HG02885 (cell line): ENCODE results near the gene BST1.
A peak's percentile ranks its signal among the peaks of the same experiment; 100 is the strongest.

ENCODE experiments used
- ATAC-seq: cut with Tn5 transposase; IDR thresholded peaks from one replicate; pipeline ENCODE4 v1.9.1; 2021; ENCODE audit warnings: mild to moderate bottlenecking; ENCODE audit not compliant: unreplicated experiment, poor library complexity

Gene BST1

DNA sequence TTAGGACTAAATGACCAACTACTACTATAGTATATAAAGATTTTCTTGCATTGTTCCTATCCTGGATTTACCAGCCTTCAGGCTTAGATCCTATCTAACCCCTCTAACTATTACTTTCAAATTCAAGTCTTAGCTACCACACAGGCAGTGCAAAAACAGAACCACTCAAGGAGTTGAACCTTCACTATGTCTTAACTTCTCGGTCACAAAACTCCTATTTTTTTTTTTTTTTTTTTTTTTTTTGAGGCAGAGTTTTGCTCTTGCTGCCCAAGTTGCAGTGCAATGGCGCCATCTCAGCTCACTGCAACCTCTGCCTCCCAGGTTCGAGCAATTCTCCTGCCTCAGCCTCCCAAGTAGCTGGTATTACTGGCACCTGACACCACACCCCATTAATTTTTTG, 27.5 kb upstream of the BST1 start:
- ATAC-seq = no peak

DNA sequence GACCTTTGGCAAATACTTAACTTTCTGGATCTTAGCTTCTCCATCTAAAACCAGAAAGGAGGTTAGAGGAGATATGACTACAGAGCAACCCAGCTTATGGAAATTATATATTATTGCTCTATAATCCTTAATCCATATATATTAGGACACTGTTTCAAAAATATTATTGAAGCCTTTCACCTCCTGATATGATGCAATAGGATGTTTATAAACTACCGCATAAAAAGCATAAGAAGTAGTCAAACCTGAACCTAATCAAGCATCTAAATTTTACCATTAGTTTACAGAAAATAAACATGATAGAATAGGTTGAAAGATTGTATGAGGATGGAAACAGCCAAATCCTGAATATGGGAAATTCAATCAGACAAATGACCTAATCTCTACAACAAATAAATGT, 26.8 kb upstream of the BST1 start:
- ATAC-seq = no peak

DNA sequence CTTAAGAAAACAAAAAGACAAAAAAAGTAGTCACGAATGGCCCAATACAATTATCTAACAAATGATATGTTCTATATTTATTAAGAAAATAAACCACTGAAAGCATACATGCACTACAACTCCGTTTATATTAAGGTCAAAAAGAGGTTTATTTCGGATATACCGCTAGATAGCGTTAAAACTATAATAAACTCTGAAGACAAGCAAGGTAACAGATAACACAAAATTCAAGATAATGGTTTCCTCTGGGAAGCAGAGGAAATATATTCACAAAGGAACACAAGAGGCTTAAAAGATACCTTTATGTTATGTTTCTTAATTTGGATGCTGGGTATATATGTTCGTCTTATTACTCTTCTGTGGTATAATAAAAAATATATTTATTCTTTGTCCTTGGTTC, 26.0 kb upstream of the BST1 start:
- ATAC-seq = no peak

DNA sequence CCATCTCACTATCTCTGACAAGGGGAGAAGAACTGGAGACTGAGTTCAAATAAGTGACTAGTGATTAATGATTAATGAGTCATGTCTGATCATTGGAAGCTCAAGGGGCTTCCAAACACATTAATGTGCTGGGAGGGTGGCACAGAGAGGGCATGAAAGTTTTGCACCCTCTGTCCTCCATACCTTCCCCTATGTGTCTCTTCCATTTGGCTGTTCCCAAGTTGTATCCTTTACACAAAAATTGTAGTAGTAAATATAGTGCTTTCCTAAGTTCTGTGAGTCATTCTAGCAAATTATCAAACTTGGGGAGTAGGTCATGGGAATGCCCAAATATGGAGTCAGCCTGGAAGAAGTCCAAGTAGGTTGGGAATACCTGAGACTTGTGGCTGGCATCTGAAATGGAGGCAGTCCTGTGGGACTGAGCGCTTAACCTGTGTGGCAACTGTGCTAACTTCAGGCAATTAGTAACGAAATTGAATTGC, 25.3 kb upstream of the BST1 start:
- ATAC-seq = no peak

DNA sequence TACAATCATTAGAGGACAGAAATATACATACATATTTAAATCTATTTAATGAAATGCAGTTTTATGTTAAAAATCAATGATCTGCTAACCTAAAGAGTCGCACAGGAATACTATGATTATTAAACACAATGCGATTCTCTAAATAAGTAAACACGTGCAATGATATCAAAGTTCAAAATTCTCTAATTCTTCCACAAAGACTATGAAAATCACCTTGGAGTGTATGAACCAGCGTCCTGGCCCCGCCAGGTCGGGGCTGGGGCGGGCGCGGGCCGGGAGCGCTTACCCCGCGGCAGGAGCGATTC, 21.8 kb upstream of the BST1 start:
- no peak for ATAC-seq

DNA sequence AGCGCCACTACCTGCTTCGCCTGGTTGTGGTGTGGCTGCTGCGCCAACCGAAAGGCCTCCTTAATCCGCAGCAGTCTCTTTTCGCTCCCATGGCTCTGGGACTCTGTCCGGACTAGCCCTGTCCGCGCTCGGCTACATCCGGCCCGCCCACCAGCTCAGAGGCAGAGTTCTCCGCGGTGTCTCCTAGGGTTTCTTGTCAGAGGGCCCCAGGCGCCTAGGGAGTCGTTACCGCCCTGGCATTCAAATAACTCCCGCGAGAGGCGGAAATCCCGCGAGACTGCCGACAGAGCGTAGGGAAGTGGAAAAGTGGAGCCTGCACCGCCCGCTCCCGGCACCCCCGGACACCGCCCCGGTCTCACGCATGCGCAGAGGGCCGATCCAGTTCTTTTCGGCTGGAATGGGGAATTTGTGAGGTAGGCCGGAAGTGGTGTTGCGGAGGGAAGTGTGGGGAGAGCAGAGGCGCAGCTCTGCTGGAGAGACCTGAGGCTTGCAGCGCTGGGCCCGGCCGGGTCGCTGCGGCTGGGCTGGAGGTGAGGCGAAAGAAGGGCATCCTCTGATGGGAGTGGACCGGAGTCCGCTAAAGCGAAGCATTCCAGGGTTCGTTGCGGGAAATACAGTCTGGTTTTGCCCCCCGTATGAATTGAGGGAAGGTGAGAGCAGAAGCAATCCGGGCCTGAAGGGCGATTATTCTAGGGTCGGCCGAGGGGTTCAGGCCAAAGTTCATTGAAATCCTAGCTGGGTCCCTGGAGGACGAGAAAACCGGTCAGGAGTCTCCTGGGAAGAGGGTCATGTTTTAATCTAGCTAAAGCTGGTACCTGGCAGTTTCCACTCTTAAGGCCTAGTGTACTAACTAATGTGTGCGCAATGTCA, 21.3 kb upstream of the BST1 start, which contains the start of gene FAM200B:
FAM200B (plus strand) TSS at position 456 of the 870 bp plus-strand sequence. CDS start 5,151 bp downstream, outside the sequence.
- peak; percentile 93 for ATAC-seq

DNA sequence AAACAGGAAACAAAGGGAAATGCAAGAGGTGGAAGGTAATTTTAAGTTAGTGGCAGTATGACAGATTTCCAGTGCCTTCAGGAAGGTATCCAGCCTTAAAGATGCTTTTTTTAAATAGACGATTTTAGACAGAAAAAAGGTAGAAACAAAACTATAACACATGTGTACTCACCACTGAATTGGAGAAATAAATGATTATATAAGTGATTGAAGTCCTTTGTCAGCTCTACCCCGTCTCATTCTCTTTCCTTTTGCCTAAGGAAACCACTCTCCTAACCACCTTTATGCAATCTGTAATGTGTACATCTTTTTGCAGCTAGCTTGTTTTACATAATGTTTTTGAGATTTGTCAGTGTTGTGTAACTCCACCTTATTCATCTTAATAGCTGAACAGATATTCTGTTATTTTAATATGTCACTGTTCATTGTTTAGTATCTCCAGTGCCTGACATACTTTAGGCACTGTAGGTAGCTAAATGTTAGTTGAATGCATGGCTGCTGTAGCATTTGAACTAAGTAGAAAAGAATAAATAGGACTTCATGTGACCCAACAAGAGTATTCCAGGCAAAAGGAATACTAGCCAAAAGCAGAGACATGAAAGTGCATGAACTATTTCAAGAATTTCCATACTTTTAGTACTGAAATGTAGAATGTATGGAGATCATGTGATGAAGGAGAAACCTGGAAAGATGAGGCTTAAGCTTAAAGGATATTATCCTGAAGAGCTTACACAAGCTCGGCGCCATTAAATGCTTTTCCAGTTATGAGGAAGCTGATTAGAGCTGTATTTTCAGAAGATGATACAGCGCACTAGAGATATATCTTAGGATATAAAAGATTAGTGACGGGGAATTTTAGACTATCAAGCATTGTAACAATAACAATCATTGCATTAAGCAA, 20.4 kb upstream of the BST1 start:
- no peak for ATAC-seq

DNA sequence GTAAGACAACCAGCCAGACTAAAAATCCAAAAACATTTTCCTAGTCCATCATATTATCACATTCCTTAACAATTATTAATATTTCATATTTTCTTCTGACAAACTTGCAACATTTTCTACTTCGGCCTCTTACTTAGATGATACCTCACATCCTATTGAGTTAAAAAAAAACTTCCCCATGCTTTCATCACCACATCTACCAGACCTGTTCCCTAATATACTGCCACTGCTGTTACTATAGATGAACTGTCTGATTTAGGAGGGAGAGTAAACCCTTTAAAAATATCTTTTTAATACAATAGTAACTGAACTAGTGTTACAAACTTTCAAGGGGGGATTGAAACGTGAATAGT, 19.7 kb upstream of the BST1 start:
- ATAC-seq = no peak

DNA sequence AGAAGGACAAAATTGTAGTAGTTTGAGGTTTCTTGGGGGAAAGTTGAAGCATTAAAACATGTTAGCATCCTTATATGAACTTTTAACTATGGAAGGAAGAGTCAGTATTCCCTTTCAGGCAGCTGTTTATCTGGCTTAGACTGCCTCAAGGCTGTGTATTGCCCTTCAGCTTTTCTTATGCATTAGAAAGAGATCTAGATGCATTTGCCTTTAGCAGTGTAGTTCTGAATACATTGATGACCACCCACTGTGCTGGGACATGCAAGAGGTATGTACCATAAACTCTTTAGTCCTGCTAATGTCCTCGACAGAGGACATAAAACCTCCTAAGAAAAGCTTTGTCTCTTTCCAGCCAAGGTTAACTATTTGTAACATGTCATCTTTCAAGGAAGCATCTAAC, 18.4 kb upstream of the BST1 start:
- ATAC-seq = no peak

DNA sequence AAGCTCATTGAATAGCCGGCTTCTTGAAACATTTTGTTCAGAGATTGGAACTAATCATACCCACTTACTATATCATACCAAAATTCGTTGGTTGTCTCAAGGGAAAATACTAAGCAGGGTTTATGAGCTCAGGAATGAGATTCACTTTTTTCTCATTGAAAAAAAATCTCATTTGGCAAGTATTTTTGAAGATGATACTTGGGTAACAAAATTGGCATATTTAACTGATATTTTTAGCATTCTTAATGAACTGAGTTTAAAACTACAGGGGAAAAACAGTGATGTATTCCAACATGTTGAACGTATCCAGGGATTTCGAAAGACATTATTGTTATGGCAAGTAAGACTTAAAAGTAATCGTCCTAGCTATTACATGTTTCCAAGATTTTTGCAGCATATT, 14.8 kb upstream of the BST1 start:
- ATAC-seq = no peak

DNA sequence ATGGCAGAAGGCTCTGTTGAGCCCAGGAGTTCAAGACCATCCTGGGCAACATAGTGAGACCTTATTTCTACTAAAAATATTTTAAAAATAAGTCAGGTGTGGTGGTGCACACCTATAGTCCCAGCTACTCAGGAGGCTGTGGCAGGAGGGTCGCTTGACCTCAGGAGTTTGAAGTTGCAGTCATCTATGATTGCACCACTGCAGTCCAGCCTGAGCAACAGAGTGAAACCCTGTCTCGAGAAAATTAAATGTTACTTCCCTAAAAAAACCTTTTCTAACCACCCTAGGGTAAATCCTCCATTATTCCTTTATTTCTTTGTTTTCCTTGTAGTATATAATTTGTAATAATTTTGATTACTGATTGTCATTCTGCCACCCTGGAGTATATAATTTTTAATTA, 13.3 kb upstream of the BST1 start:
- ATAC-seq = no peak

DNA sequence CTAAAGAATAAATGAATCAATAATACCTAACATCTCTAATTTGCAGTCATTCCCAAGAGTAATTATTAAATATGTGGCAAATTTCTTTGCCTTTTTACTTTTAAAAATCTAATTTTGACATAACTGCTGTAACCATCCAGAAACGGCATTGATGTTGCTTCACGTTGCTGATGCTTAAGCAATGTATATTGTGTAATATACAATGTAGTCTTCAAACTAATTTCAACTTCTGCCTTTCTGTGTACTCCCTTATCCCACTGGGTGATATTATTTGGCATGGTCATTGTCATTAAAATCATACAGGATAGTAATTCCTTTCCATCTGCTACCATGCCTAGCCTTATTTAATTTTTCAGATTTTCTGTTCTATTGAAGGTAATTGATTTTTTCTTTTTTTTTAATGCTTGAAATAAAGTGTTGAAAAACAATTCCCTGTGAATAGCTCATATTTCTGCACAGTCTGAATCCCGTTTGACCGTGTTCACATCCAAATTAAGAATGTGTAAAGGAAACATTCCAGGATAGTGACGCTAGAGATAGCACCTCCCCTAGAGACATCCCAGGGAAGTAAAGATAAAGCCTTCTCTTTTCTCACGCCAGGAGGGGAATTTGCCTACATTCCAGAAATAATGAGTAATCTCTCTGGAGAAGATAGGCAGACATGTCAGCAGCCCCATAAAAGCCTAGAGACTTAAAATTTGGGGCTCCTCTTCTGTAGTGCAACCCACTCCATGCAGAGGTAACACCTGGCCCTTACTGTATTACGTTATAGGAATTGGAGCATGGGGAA, 12.7 kb upstream of the BST1 start:
- no peak for ATAC-seq

DNA sequence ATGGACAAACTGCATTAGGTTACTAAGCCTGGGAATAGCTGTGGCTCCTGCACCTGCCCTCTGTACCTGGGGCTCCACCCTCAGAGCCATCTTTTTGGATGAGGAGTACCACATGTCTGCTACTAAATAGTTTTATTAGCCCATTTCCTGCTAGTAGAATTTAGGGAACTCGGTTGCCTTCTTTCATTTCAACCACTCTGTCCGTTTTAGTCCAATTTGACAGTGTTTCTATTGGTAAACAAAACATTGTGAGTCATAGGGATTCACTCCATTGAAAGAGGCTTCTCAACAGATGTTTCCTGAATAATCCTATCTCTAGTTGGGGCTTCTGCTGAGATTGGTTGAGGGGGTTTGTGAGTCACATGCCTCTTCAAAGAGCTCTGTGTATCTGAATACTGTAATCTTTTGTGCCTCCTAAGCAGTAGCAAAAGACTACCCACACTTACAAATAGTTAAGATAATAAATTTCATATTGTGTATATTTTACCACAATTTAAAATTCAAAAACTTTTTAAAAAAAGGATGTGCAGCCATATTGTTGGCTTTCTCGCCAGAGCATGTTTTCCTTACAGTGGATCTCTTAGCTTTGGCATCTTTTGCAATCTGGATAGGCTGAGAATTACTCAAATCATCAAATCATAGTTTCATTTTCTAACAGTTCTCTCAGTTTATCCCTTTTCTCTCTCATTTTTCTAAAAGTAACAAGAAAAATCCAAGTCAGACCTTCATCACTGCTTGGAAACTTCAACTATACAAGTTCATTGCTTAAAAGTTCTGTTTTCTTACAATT, 11.3 kb upstream of the BST1 start:
- no peak for ATAC-seq

DNA sequence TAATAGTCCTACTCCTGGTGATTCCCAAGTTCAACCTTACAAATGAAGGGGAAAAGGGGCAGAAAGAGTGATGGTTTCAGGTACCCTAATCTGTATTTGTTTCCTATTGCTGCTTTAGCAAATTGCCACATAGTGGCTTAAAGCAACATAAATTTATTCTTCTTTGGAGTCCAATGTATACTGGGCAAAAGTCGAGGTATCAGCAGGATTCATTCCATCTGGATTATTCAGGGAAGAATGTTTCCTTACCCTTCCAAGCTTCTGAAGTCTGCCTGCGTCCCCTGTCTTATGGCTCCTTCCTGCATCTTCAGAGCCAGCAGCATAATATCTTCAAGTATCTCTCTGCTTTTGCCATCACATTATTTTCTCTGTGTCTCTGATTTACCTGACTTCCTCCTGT, 10.3 kb upstream of the BST1 start:
- ATAC-seq = no peak

DNA sequence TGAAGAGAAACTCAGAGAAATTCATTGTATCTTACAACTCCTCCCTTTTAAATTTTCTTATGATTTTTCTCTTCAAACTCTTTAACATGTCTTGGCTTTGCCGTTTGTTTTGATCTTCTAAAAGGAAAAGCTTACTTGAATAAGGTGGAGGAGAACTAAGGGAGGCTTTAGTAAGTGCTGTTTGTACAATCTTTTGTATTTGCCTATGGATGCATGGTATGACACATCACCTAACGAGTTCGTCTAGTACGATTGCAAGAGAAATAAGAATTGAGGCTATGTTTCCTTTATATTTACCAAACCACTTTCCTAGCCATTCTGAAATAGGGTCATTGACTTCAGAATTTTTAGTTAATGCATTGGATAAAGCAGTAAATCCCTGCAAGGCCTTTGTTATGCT, 8.4 kb upstream of the BST1 start:
- no peak for ATAC-seq

DNA sequence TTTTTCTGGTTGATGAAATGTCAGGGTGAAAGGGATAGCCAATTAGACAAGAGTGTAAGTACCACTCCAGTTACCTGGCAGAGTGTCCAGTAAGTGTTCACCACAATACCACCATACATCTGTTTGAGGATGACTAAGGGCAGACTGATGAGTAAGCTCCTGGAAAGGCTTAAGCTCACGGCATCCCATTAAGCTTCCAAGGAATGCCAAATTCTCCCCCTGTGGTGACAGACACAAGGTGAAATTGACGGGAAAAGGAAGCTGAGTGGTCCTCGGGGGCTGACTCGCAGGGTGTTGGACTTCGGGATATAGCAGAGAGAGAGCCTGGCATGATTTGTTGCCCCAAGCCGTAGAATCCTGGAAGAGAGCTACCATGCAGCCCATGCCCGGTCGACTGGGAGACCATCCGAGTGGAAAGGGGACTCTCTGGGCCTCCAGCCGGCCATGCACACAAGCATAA, 7.6 kb upstream of the BST1 start:
- no peak for ATAC-seq

DNA sequence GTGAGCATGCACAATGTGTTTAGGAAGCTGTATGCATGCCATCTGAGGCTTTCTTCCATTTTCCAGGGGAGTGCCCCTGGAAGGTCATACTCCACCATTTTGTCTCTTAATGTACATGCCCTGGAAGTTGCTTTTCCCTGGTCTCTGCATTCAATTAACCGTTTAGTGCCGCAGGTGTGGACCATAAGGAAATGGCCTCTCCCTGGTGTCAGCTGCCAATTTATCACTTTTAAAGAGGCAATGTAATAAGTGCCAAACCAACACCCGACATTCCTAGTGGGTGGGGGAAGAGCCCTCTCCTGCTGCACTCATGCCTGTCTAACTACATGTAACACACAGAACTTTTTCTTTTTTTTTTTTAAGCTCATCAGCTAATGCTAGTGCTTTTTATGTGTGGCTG, 7.1 kb upstream of the BST1 start:
- no peak for ATAC-seq

DNA sequence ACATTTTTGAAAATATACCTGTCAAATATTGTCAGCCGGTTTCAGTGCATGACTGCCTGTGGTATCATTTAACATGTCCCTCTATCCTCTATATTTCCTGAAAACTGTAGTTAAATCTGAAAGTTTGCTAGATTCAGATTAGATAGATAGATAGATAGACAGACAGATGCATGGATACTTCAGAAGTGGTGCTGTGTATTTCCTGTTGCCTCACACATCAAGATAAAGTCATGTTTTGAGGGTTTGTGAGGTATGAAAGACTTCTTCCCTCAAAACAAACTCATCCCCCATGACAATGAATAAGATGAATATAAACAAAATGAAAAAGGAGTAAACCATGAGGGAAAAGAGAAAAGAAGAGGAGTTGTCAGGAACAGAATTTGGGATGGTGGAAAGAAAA, 6.0 kb upstream of the BST1 start:
- no peak for ATAC-seq

DNA sequence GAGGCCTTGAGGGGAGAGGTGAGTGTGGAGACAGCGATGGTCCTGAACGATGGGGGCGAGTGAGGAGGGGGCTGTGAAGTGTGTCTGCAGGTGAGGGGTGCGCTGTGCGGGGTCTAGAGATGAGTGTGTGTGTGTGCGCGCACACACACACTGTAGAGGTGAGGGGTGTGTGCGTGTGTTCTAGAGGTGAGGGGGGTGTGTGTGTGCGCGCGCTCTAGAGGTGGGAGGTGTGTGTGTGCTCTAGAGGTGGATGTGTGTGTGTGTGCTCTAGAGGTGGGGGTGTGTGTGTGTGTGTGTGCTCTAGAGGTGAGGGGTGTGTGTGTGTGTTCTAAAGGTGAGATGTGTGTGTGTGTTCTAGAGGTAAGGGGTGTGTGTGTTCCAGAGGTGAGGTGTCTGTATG, 574 bp downstream of the BST1 start:
- ATAC-seq = no peak

DNA sequence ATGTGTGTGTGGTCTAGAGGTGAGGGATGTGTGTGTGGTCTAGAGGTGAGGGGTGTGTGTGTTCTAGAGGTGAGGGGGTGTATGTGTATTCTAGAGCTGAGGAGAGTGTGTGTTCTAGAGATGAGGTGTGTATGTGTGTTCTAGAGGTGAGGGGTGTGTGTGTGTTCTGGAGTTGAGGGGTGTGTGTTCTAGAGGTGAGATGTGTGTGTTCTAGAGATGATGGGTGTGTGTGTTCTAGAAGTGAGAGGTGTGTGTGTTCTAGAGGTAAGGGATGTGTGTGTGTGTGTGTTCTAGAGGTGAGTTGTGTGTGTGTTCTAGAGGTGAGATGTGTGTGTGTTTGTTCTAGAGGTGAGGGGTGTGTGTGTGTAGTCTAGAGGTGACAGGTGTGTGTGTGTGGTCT, 1.3 kb downstream of the BST1 start:
- ATAC-seq = no peak
